ENCODE results near the gene TMEM178B. TPM values are rescaled to one million over a fixed set of nuclear protein-coding genes. Genes with fewer than 3 reads are reported as not detected.
"Not testable (repeated sequence)": the region's sequence is repeated elsewhere in the genome, so short reads cannot be mapped to it uniquely, and the experiment has no call there.

Gene TMEM178B
- total and polyA plus RNA-seq, 7 donors, result 0.13 to 4.8 (median 1.6) TPM

- H3K4me3 ChIP-seq, result no peak overlapping the region
- 72 to 91% (median 91%) methylated on average over 1 of the region's 1 CpG for WGBS, 3 donors
- no peak for DNase-seq
- TF ChIP-seq CTCF (IDR thresholded peaks at IDR 0.05), result no peak
- H3K9me3 ChIP-seq, result no peaks in the 10 kb centered on the region
- H3K4me1 ChIP-seq, result no peaks in the 10 kb centered on the region
- no peaks in the 10 kb centered on the region for H3K27me3 ChIP-seq (ENCODE audit: insufficient read depth in 3 of 3, low read length in 2 of 3)
- no peak overlapping the region for H3K27ac ChIP-seq
- intact Hi-C loops (cut with DNase I), result no loop called here
- H3K36me3 ChIP-seq (ENCODE audit: insufficient read depth in 1 of 2, low read depth in 1 of 2), result no peaks in the 10 kb centered on the region
- ATAC-seq, result no peak
Observed at GRCh38 chr7:141113131-141113530, 39.3 kb downstream of the TMEM178B start.

- DNase-seq, result no peak
- WGBS, 3 donors, result 76 to 94% (median 81%) methylated on average over 2 of the region's 2 CpGs
- no peak for ATAC-seq
- TF ChIP-seq CTCF (IDR thresholded peaks at IDR 0.05), result no peak
- intact Hi-C loops (cut with DNase I), result no loop called here
- H3K36me3 ChIP-seq (ENCODE audit: insufficient read depth in 1 of 2, low read depth in 1 of 2), result no peaks in the 10 kb centered on the region
- H3K27ac ChIP-seq, result no peak overlapping the region
- no peaks in the 10 kb centered on the region for H3K9me3 ChIP-seq
- no peaks in the 10 kb centered on the region for H3K4me1 ChIP-seq
- no peaks in the 10 kb centered on the region for H3K27me3 ChIP-seq (ENCODE audit: insufficient read depth in 3 of 3, low read length in 2 of 3)
- no peak overlapping the region for H3K4me3 ChIP-seq
Observed at GRCh38 chr7:141114029-141114664, 40.3 kb downstream of the TMEM178B start.

DNA sequence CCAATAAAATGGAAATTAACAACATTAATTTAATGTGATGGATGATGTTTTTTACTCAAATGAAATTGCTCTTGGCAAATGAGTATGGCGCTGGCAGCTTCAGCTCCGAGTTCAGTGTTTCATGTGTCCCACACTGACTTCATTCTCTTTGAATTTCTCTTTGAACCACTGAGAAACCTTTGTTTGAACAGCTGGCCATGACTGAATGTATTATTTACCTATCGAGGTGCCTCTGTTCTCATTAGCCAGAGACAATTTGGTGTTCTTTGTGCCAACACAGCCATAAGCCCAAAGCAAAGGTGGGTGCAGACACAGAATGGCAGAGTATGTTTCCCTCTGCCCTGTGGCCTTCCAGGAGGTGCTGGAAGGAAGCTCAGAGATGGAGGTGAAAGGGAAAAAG is 42.1 kb downstream of the TMEM178B start:
- DNase-seq (no peak), ATAC-seq (no peak)
- no peaks in the 10 kb centered on the region for H3K9me3 ChIP-seq
- intact Hi-C loops (cut with DNase I), result no loop called here
- no peaks in the 10 kb centered on the region for H3K4me1 ChIP-seq
- WGBS, 3 donors, result 62 to 69% (median 69%) methylated on average over 3 of the region's 3 CpGs
- H3K4me3 ChIP-seq, result no peak overlapping the region
- H3K36me3 ChIP-seq (ENCODE audit: insufficient read depth in 1 of 2, low read depth in 1 of 2), result no peaks in the 10 kb centered on the region
- no peaks in the 10 kb centered on the region for H3K27me3 ChIP-seq (ENCODE audit: insufficient read depth in 3 of 3, low read length in 2 of 3)
- no peak overlapping the region for H3K27ac ChIP-seq
- TF ChIP-seq CTCF (IDR thresholded peaks at IDR 0.05), result no peak

GRCh38 chr7:141116661-141117060 is 42.8 kb downstream of the TMEM178B start:
- H3K27ac ChIP-seq; intact Hi-C loops (cut with DNase I): not testable (repeated sequence)
- WGBS, 3 donors, result 90 to 100% (median 96%) methylated on average over 2 of the region's 2 CpGs

GRCh38 chr7:141118767-141119166 is 44.9 kb downstream of the TMEM178B start:
- Histone ChIP-seq H3K4me1 (no peaks in the 10 kb centered on the region), H3K9me3 (no peaks in the 10 kb centered on the region), H3K27ac (no peak overlapping the region), H3K27me3 (ENCODE audit: insufficient read depth in 3 of 3, low read length in 2 of 3) (peaks cover 0 to 5% (median 0%) of the 10 kb centered on the region in 3 donors), H3K4me3 (no peak overlapping the region), H3K36me3 (ENCODE audit: insufficient read depth in 1 of 2, low read depth in 1 of 2) (no peaks in the 10 kb centered on the region)
- ATAC-seq, result no peak
- intact Hi-C loops (cut with DNase I), result no loop called here
- TF ChIP-seq CTCF (IDR thresholded peaks at IDR 0.05), result no peak
- 62 to 71% (median 68%) methylated on average over 6 of the region's 6 CpGs for WGBS, 3 donors
- DNase-seq, result no peak

More at GRCh38 chr7:141116661-141117060, 42.8 kb downstream of the TMEM178B start:
- not testable (repeated sequence) for H3K4me1 ChIP-seq; DNase-seq; H3K27me3 ChIP-seq (ENCODE audit: insufficient read depth in 3 of 3, low read length in 2 of 3); H3K9me3 ChIP-seq; ATAC-seq; H3K4me3 ChIP-seq; H3K36me3 ChIP-seq (ENCODE audit: insufficient read depth in 1 of 2, low read depth in 1 of 2)

Data from psoas muscle (tissue), 8 donors.